HG03159 (cell line): ENCODE results near the gene SHISA9.

Experiments
- ATAC-seq: cut with Tn5 transposase; IDR thresholded peaks from one replicate; pipeline ENCODE4 v1.9.1; 2021; ENCODE audit warnings: mild to moderate bottlenecking, moderate library complexity; ENCODE audit not compliant: unreplicated experiment

Gene SHISA9

GRCh38 chr16:13245713-13246377 is 344.4 kb downstream of the SHISA9 start:
- ATAC-seq = no peak

DNA sequence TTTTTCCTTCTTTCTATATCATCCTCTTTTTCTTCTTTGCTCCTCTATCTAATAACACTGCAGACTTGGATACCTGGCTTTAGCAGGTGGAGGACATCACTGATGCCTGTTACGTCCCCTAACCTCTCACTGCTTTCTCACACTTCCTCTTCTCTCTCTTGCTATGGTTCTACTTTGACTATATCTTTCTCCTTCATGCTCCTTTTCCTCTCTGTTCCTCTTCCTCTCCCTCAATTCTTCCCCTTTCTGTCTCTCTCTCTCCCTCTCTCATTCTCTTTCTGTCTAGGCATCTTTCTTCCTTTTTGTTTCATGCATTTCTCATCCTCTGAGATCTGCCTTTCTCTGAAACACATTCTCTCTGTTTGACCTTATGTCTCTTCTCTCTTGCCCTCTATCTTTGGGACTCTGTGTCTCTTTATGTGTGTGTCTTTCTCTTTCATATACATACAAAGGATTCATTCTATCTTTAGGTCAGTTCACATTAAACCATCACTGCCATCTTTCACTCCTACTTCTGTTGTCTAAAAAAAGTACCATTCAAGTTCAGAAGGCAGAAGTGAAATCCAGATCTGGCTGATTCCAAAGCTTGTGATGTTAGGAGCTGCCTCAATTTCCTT is 353.7 kb downstream of the SHISA9 start:
- ATAC-seq = no peak

GRCh38 chr16:13262270-13263090 is 361.1 kb downstream of the SHISA9 start:
- no peak for ATAC-seq

DNA sequence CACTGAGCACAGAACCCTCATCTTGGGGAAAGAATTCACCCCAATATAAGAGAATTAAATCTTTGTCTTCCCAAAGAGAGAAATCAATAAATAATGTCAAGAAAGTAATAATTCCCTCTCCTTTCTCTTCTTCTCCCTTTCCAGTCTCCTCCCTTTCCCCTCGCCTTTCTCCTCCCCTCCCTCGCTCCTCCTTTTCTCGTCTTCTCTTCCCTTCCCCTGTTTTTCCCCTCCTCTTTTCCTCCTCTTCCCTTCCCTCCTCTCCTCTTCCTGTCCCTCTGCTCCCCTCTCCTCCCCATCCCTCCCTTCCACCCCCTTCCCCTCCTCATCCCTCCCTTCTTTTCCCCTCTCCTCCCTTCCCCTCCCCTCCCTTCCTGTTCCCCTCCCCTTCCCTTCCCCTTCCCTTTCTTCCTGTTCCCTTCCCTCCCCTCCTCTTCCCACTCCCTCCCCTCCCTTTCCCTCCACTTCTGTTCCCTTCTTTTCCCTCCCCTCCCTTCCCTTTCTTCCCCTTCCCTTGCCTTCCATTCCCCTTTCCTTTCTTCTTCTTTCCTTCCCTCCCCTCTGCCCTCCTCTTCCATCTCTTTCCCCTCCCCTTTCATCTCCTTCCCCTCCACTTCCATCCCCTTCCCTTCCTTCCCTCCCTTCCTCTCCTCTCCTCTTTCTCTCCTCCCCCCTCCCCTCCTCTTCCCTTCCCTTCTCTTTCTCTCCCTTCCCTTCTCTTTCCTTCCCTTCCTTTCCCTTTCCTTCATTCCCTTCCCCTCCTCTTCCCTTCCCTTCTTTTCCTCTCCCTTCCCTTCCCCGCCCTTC is 363.6 kb downstream of the SHISA9 start:
- no peak for ATAC-seq

- no peak for ATAC-seq
These were observed 368.0 kb downstream of the SHISA9 start for GRCh38 chr16:13269359-13269758.

DNA sequence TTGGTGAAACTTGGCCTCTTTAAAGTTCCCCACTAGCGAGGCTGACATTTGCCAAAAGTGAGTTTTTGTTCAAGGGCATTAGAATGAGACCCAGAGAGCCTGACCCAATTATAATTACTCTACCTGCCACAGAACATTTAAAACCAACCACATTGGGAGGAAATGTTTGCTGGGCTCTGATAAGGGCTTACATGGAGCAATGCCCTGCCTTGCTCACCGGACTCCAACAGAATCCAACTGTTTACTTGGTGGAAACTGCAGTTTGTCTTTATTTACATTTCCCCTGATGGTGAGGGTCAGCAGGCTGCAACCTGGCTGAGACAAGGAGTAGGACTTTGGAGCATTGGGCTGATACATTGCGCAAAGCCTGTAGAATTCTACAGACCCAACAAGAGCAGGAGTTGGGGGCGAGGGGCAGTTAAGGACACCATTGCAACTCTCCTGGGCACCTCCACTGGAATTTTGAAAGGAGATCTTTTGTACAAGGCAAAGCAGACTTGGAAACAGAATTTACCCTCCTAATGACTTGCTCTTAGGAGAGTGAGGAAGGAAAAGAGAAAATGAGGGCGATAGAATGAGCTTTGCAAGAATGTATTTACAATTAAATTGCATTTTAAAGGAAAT is 368.6 kb downstream of the SHISA9 start:
- ATAC-seq = no peak

- ATAC-seq = no peak
These were observed 369.2 kb downstream of the SHISA9 start for GRCh38 chr16:13270602-13271001.

DNA sequence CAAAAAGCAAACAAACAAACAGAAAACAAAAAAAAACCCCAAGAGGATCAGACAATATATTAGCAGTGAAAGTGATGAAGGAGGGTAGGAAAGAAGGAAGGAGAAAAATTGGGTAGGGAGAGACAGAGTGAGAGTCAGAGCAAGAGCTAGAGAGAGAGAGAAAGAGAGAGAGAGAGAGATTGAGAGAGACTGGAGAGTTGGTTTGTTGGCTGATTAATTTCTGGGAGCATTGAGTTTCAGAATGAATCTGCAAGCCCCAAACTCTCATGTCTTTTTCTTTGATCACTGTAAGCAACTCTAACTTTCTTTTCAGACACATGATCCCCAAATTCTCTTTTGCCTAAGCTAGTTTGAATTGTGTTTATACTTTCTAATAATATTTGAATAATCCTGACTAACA is 388.1 kb downstream of the SHISA9 start:
- ATAC-seq = no peak
